Colonic mucosa (tissue), 4 donors: ENCODE results near the gene LAD1. TPM values are rescaled to one million over a fixed set of nuclear protein-coding genes. Genes with fewer than 3 reads are reported as not detected.

ENCODE experiments used
- DNase-seq: peaks from one replicate; pipeline ENCODE4 v3.0.0-alpha.2; 2020
- H3K27ac ChIP-seq: fragments of 200-600 bp; one replicate; pipeline ENCODE4 v1.8.0; 2021
- H3K27me3 ChIP-seq: fragments of 200-600 bp; one replicate; pipeline ENCODE4 v1.8.0; 2021
- H3K36me3 ChIP-seq: fragments of 200-600 bp; one replicate; pipeline ENCODE4 v1.8.0; 2021
- H3K4me1 ChIP-seq: fragments of 200-600 bp; one replicate; pipeline ENCODE4 v1.8.0; 2021; ENCODE audit warnings: mild to moderate bottlenecking
- H3K4me3 ChIP-seq: fragments of 200-600 bp; one replicate; pipeline ENCODE4 v1.8.0; 2021
- H3K9ac ChIP-seq, 2 donors: one replicate each; pipeline ENCODE4 v1.7.0; 2013; ENCODE audit warnings: control low read depth in 2 of 2, low read depth in 2 of 2, low read length in 2 of 2
- H3K9me3 ChIP-seq: fragments of 200-600 bp; one replicate; pipeline ENCODE4 v1.8.0; 2021
- intact Hi-C: fragments of 100-400 bp; cut with DNase I; formaldehyde crosslinking; loops from one replicate; pipeline ENCODE4 v1.14.1; 2022
- total RNA-seq, 2 donors: library from RNA; stranded (reverse); fragmentation: NEBNext Ultra II Directional in 1 of 2; extraction: Animal tissue kit (Norgen Biotek cat#: 25700) in 1 of 2; gene quantifications; one replicate each; pipeline ENCODE4 v1.2.1, GENCODE V29; 2021
- TF ChIP-seq, protein P1 (sequence below): fragments of 200-600 bp; IDR thresholded peaks from one replicate; pipeline ENCODE4 v1.8.0; 2022; ENCODE audit warnings: antibody characterized with exemption, mild to moderate bottlenecking
- donor health status: healthy.
- donor health status: DM: no; HTN: no; CAD: no.
- donor health status: DM: no; HTN: no; CAD: no.

Gene LAD1, protein sequence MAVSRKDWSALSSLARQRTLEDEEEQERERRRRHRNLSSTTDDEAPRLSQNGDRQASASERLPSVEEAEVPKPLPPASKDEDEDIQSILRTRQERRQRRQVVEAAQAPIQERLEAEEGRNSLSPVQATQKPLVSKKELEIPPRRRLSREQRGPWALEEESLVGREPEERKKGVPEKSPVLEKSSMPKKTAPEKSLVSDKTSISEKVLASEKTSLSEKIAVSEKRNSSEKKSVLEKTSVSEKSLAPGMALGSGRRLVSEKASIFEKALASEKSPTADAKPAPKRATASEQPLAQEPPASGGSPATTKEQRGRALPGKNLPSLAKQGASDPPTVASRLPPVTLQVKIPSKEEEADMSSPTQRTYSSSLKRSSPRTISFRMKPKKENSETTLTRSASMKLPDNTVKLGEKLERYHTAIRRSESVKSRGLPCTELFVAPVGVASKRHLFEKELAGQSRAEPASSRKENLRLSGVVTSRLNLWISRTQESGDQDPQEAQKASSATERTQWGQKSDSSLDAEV
- total RNA-seq: 100 to 1,000 TPM; 160 to 280 TPM

DNA sequence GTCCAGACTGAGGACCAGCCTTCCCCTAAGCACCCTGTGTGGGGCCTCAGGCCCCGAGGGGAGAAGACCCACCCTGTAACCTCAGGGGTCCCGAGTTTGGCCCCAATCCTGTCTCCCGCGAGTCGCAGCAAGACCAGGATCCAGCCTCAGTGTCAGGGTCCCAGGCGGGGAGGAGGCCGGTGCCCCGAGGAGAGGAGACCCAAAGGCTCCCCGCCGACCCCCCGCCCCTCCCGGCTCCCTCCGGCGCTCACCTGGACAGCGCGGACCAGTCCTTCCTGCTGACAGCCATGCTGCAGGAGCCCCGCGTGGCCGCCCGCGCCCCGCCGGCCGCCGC is at the start of gene LAD1:
Gene LAD1, minus strand, starts transcription at position 307 of the 334 bp plus-strand sequence. Its CDS starts 18 bp downstream, at position 289.
- H3K4me1 ChIP-seq: peaks cover 8% of the 10 kb centered on the region
- intact Hi-C loops: no loop called here
- DNase-seq: no peak
- H3K9me3 ChIP-seq: no peaks in the 10 kb centered on the region
- TF ChIP-seq, protein P1, sequence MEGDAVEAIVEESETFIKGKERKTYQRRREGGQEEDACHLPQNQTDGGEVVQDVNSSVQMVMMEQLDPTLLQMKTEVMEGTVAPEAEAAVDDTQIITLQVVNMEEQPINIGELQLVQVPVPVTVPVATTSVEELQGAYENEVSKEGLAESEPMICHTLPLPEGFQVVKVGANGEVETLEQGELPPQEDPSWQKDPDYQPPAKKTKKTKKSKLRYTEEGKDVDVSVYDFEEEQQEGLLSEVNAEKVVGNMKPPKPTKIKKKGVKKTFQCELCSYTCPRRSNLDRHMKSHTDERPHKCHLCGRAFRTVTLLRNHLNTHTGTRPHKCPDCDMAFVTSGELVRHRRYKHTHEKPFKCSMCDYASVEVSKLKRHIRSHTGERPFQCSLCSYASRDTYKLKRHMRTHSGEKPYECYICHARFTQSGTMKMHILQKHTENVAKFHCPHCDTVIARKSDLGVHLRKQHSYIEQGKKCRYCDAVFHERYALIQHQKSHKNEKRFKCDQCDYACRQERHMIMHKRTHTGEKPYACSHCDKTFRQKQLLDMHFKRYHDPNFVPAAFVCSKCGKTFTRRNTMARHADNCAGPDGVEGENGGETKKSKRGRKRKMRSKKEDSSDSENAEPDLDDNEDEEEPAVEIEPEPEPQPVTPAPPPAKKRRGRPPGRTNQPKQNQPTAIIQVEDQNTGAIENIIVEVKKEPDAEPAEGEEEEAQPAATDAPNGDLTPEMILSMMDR: no peak
- peaks cover 5% of the 10 kb centered on the region for H3K27me3 ChIP-seq
- H3K9ac ChIP-seq: peak within 1 kb of the TSS; percentile 89 to 97
- H3K36me3 ChIP-seq: no peaks in the 10 kb centered on the region
- peak within 1 kb of the TSS; percentile 92 for H3K27ac ChIP-seq
- peak within 1 kb of the TSS; percentile 60 for H3K4me3 ChIP-seq

DNA sequence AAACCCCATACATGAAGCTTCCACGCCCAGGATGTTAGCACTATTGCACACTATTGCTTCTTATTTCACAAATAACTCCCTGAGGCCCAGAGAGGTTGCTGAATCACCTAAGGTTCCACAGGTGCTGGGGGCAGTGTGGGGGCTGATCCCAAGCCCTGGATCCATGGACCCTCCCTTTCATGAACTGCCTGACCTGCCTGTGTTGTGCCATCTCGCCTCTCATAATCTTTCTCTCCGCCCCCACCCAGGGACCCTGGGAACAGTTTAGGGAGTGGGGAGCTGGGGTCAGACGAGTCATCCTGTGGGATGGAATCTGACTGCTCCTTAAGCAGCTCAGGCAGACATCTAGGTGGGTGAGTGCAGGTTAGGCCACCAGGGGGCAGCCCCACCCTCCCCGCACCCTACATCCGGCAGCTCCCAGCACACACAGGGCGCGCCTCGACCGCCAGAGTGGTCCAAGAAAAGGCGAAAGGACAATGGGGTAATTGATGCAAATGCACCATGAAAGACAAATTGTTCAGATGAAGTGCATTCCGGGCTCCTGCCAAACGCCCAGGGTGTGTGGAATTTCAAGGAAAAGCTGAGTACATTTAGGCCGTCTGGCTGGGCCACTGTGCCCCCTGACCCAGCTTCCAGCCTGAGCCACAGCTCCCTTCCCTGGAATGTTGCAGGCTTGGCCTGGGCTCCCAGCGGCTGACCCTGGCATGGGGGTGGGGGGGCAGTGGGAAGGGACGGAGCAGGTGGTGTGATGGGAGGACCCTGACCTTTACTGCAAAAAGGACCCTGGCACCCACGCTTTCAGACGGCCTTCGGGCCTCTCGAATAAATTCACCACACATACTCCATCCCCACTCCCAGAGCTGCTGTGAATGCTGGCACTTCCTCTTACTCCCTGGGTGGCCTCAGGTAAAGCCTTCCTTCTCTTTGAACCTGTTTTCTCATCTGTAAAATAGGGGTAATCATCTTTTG is 49.1 kb upstream of the LAD1 start:
- Histone ChIP-seq H3K4me1 (no peaks in the 10 kb centered on the region), H3K9me3 (no peaks in the 10 kb centered on the region), H3K27ac (no peak overlapping the region), H3K4me3 (no peak overlapping the region), H3K27me3 (no peaks in the 10 kb centered on the region), H3K36me3 (no peaks in the 10 kb centered on the region), H3K9ac (peak overlapping the region in 1 of 2 donors; percentile 12)
- intact Hi-C loops: loop anchor here (2.0 kb wide), 1 partner anchor 33 kb away; no protein-coding TSS in a partner anchor
- TF ChIP-seq, protein P1: peak; percentile 74
- DNase-seq: peak; percentile 76

DNA sequence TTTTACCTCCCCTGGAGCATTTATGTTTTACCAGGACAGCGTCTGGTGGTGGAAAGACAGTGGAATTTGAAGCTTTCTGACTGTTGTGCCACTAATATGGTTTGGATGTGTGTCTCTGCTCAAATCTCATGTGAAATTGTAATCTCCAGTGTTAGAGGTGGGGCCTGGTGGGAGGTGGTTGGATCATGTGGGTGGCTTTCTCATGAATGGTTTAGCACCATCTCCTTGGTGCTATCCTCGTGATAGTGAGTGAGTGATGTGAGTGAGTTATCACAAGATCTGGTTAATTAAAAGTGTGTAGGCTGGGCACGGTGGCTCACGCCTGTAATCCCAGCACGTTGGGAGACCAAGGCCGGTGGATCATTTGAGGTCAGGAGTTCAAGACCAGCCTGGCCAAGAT is 46.2 kb upstream of the LAD1 start:
- intact Hi-C loops: no loop called here

DNA sequence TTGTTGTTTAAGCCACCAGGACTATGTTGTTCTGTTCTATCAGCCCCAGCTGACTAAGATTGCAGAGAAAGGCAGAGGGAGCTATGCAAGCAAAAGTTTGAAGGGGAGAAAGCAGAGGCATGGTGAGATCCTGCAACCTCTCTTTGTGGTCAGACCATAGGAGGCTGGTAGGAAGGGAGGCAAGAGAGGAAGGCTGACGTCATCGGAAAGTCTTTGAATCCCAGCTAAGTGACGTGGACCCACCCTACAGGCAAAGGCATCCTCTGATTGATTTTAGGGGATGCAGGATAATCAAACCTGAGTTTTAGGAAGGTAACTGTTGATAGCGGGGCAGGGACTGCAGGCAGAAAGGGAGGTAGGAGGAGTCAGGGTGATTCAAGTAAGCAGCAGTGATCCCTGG is 45.7 kb upstream of the LAD1 start:
- TF ChIP-seq, protein P1: no peak
- no peak for DNase-seq
- H3K9me3 ChIP-seq: no peaks in the 10 kb centered on the region
- H3K27me3 ChIP-seq: no peaks in the 10 kb centered on the region
- H3K4me3 ChIP-seq: no peak overlapping the region
- no peaks in the 10 kb centered on the region for H3K36me3 ChIP-seq
- H3K9ac ChIP-seq: no peak overlapping the region
- intact Hi-C loops: loop anchor here (5.0 kb wide), 1 partner anchor 68 kb away; no protein-coding TSS in a partner anchor
- H3K4me1 ChIP-seq: no peaks in the 10 kb centered on the region
- H3K27ac ChIP-seq: no peak overlapping the region

More for the DNA sequence above, 46.2 kb upstream of the LAD1 start:
- DNase-seq: no peak
- TF ChIP-seq, protein P1: no peak
- Histone ChIP-seq H3K9ac (no peak overlapping the region), H3K27me3 (no peaks in the 10 kb centered on the region), H3K36me3 (no peaks in the 10 kb centered on the region), H3K27ac (no peak overlapping the region), H3K4me1 (no peaks in the 10 kb centered on the region), H3K4me3 (no peak overlapping the region), H3K9me3 (no peaks in the 10 kb centered on the region)

DNA sequence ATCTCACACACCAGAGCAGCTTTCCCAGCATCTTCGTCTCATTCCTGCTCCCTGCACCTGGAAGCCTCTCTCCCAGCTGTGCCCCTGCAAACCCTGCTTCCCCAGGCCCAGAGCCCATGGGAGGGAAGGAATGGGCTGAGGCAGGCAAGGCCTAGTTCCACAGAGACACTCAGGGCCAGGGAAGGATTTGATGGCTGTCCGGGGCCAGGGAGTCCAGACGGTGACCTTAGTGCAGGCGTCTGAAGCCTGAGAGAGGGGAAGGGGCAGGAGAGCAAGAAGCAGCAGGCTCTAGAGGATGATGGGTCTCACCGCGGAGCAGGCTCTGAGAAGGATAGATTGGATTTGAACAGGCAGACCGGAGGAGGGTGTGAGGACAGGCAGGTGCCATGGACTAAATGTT is 44.6 kb upstream of the LAD1 start:
- intact Hi-C loops: loop anchor here (5.0 kb wide), 1 partner anchor 69 kb away; no protein-coding TSS in a partner anchor
- no peaks in the 10 kb centered on the region for H3K36me3 ChIP-seq
- no peaks in the 10 kb centered on the region for H3K9me3 ChIP-seq
- H3K4me1 ChIP-seq: no peaks in the 10 kb centered on the region
- no peak overlapping the region for H3K9ac ChIP-seq
- DNase-seq: no peak
- H3K27ac ChIP-seq: no peak overlapping the region
- TF ChIP-seq, protein P1: no peak
- no peak overlapping the region for H3K4me3 ChIP-seq
- no peaks in the 10 kb centered on the region for H3K27me3 ChIP-seq
